ENCODE data around the gene KRT27. TPM values are rescaled to one million over a fixed set of nuclear protein-coding genes. Genes with fewer than 3 reads are reported as not detected.

Gene KRT27
- polyA plus RNA-seq, 1 experiment = not detected

GRCh38 chr17:40730970-40731369 lies 51.4 kb downstream of the KRT27 start:
- no peak for DNase-seq (ENCODE audit: low read depth, low spot score)
- Histone ChIP-seq H3K9me3 (ENCODE audit: control insufficient read depth, insufficient read depth, low read length) (no peaks in the 10 kb centered on the region), H3K27ac (ENCODE audit: low read depth, low read length) (no peak overlapping the region), H3K4me3 (ENCODE audit: low read depth, low read length) (no peak overlapping the region), H3K27me3 (ENCODE audit: control insufficient read depth, insufficient read depth, low read length) (peaks cover 10% of the 10 kb centered on the region)
- ChIA-PET CTCF (no interaction called here), POLR2A (interaction anchor here (1.1 kb wide), 1 partner anchor 84 kb away, joined by 3 read pairs; no protein-coding TSS in a partner anchor)
- no peak for TF ChIP-seq CTCF (IDR thresholded peaks at IDR 0.05; ENCODE audit: low read depth, low read length)

DNA sequence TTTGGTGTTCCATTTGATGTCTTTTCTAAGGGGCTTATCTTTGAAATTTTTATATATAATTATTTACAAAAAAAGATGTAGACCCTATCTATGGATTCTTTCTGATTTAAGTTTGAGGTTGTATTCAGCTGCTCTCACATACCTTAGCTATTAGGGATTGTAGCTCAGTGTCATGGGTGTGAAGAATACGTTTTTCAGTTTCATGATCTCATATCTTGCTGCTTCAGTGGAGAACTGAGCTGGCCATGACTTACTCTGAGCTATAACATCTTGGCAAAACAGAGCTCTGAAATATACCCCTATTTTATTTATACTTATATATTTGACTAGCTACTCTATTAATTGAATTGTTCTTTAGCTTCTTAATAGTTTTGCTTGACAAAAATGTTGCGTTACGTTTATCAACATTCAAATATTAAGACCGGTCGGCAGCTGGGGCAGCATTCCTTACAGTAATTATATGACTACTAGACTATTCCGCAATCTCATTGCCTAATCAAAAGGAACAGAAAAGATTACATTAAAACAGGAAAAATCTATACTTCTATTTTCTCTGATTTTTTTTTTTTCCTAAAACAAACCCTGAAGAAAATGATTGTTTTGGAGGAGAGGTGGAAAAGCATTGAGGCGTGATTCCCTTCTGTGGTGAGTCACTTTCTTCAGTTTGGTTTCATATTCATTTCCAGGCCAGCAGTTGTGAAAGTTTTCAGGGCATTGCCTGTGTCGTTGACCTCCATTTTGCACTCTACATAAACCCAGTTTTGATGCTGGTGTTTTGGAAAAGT lies 54.7 kb downstream of the KRT27 start:
- peak; percentile 23 for DNase-seq (ENCODE audit: low read depth, low spot score)
- Histone ChIP-seq H3K4me3 (ENCODE audit: low read depth, low read length) (no peak overlapping the region), H3K27me3 (ENCODE audit: control insufficient read depth, insufficient read depth, low read length) (peaks cover 10% of the 10 kb centered on the region), H3K9me3 (ENCODE audit: control insufficient read depth, insufficient read depth, low read length) (no peaks in the 10 kb centered on the region), H3K27ac (ENCODE audit: low read depth, low read length) (peak overlapping the region; percentile 48)
- no peak for TF ChIP-seq CTCF (IDR thresholded peaks at IDR 0.05; ENCODE audit: low read depth, low read length)
- CTCF ChIA-PET = interaction anchor here (0.6 to 1.2 kb wide), 3 partner anchors 16 to 938 kb away, joined by 3 read pairs; no protein-coding TSS in a partner anchor
- POLR2A ChIA-PET = interaction anchor here (0.7 kb wide), 1 partner anchor 262 kb away, joined by 3 read pairs; no protein-coding TSS in a partner anchor

- ChIA-PET POLR2A (no interaction called here), CTCF (interaction anchor here (0.6 to 1.2 kb wide), 3 partner anchors 16 to 939 kb away, joined by 3 read pairs; no protein-coding TSS in a partner anchor)
- no peak for DNase-seq (ENCODE audit: low read depth, low spot score)
- no peak overlapping the region for H3K27ac ChIP-seq (ENCODE audit: low read depth, low read length)
- no peak overlapping the region for H3K4me3 ChIP-seq (ENCODE audit: low read depth, low read length)
- peaks cover 7% of the 10 kb centered on the region for H3K27me3 ChIP-seq (ENCODE audit: control insufficient read depth, insufficient read depth, low read length)
- H3K9me3 ChIP-seq (ENCODE audit: control insufficient read depth, insufficient read depth, low read length) = no peaks in the 10 kb centered on the region
- peak; percentile 36; the same call in 1 of the 2 replicates for TF ChIP-seq CTCF (IDR thresholded peaks at IDR 0.05; ENCODE audit: low read depth, low read length)
These were observed 55.4 kb downstream of the KRT27 start for GRCh38 chr17:40726919-40727318.

Other genes with a start within 250 kb of the KRT27 start
- gene CCR7, start 217.1 kb downstream of the KRT27 start, polyA plus RNA-seq (2011; rRNA removed) = 0.12 and 0.22 TPM in 2 replicates
- gene SMARCE1, start 134.7 kb downstream of the KRT27 start, polyA plus RNA-seq (2011; rRNA removed) = 93.3 and 111 TPM in 2 replicates
- gene KRT222, start 117.4 kb downstream of the KRT27 start, polyA plus RNA-seq (2011; rRNA removed) = not detected in 2 replicates
- gene KRT24, start 78.8 kb downstream of the KRT27 start, polyA plus RNA-seq (2011; rRNA removed) = not detected in 2 replicates
- not detected in 2 replicates for gene KRT25, start 27.2 kb downstream of the KRT27 start, polyA plus RNA-seq (2011; rRNA removed)
- gene KRT26, start 10.3 kb downstream of the KRT27 start, polyA plus RNA-seq (2011; rRNA removed) = not detected in 2 replicates
- not detected in 2 replicates for gene KRT28, start 17.4 kb upstream of the KRT27 start, polyA plus RNA-seq (2011; rRNA removed)
- 35.4 and 35.8 TPM in 2 replicates for gene KRT10, start 40.1 kb upstream of the KRT27 start, polyA plus RNA-seq (2011; rRNA removed)
- not detected in 2 replicates for gene KRT12, start 84.7 kb upstream of the KRT27 start, polyA plus RNA-seq (2011; rRNA removed)
- not detected in 2 replicates for gene KRT20, start 102.7 kb upstream of the KRT27 start, polyA plus RNA-seq (2011; rRNA removed)
- 0.06 TPM in 1 of 2 replicates, not detected in the other for gene KRT23, start 155.1 kb upstream of the KRT27 start, polyA plus RNA-seq (2011; rRNA removed)
- gene KRT39, start 184.4 kb upstream of the KRT27 start, polyA plus RNA-seq (2011; rRNA removed) = 0.11 TPM in 1 of 2 replicates, not detected in the other
- gene KRT40, start 201.8 kb upstream of the KRT27 start, polyA plus RNA-seq (2011; rRNA removed) = not detected in 2 replicates
- gene KRTAP3-3, start 211.6 kb upstream of the KRT27 start, polyA plus RNA-seq (2011; rRNA removed) = not detected in 2 replicates
- not detected in 2 replicates for gene KRTAP3-2, start 217.4 kb upstream of the KRT27 start, polyA plus RNA-seq (2011; rRNA removed)
- not detected in 2 replicates for gene KRTAP3-1, start 226.6 kb upstream of the KRT27 start, polyA plus RNA-seq (2011; rRNA removed)
- 16.9 and 20.2 TPM in 2 replicates for gene KRTAP1-5, start 244.7 kb upstream of the KRT27 start, polyA plus RNA-seq (2011; rRNA removed)
- gene KRTAP1-4, start 247.6 kb upstream of the KRT27 start, polyA plus RNA-seq (2011; rRNA removed) = not detected in 2 replicates

Data from AG04450 (cell line).